A673 (cell line): ENCODE data around the gene PPP6R2.

Experiments used
- EZH2 ChIP-seq: fragments of 200-600 bp; sonication (generic); IDR thresholded peaks from 2 replicates; pipeline ENCODE4 v1.6.1; 2017; ENCODE audit warnings: borderline replicate concordance, low read depth, mild to moderate bottlenecking, mixed read lengths, antibody characterized with exemption, low read length; ENCODE audit not compliant: poor library complexity, severe bottlenecking
- TF ChIP-seq, protein P1 (sequence below): fragments of 300-800, 200-600 bp; sonication (generic); conservative IDR thresholded peaks from 2 replicates; pipeline ENCODE4 v1.5.1; 2017; ENCODE audit warnings: low read depth, mild to moderate bottlenecking, antibody characterized with exemption, low read length, moderate library complexity, mixed read lengths

DNA sequence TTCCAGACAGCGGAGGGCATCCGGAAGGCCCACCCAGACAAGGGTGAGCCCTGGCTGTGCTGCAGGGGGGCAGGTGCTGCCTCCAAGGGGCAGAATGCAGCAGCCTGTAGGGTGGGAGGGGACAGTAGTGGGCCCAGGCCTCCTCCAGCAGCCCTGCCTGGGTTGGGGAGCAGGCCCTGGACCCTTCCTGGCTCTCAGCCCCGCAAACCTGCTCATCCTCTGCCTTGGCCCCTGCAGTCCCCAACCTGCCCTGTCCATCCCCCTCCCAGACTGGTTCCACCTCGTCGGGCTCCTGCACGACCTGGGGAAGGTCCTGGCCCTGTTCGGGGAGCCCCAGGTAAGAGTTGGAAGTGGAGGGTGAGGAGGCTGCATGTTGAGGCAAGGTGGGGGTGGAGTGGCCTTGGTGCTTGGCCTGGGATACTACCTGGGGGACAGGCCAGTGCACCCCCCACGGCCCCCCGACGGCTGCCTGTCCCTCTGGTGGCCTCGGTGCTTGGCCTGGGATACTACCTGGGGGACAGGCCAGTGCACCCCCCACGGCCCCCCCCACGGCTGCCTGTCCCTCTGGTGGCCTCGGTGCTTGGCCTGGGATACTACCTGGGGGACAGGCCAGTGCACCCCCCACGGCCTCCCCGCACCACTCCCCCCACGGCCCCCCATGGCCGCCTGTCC is 145.0 kb downstream of the PPP6R2 start:
- TF ChIP-seq, protein P1, sequence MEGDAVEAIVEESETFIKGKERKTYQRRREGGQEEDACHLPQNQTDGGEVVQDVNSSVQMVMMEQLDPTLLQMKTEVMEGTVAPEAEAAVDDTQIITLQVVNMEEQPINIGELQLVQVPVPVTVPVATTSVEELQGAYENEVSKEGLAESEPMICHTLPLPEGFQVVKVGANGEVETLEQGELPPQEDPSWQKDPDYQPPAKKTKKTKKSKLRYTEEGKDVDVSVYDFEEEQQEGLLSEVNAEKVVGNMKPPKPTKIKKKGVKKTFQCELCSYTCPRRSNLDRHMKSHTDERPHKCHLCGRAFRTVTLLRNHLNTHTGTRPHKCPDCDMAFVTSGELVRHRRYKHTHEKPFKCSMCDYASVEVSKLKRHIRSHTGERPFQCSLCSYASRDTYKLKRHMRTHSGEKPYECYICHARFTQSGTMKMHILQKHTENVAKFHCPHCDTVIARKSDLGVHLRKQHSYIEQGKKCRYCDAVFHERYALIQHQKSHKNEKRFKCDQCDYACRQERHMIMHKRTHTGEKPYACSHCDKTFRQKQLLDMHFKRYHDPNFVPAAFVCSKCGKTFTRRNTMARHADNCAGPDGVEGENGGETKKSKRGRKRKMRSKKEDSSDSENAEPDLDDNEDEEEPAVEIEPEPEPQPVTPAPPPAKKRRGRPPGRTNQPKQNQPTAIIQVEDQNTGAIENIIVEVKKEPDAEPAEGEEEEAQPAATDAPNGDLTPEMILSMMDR: no peak
- no peak for TF ChIP-seq EZH2
